Measurements from ENCODE around the gene ABL2. TPM values are rescaled to one million over a fixed set of nuclear protein-coding genes. Genes with fewer than 3 reads are reported as not detected.

ABL2 gene
- total RNA-seq, 1 donor from 2014 or later, result 15.0 TPM

DNA sequence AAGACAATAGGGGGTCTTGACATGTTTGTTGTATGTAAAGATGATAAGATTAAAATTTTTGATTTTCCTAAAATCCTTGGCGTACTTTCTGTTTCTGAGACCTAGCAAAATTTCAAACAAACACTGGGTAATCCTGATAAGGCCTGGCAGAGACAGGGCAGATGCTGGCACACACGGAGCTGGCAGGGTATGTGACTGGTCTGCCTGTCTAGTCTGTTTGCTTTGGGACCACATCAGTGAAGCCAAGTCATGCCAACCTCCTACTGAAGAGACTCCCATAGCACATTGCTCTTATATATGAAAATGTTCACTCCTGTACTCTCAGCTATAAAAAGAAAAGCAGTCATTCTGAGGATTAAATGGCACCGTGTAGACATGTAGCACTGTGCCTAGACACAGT, 133.6 kb downstream of the ABL2 start:
- intact Hi-C loops (cut with DNase I), result no loop called here
- DNase-seq (ENCODE audit: extremely low spot score in 2 of 2), result no peak
- H3K4me1 ChIP-seq, result peaks cover 5% of the 10 kb centered on the region
- H3K27ac ChIP-seq, result no peak overlapping the region
- H3K36me3 ChIP-seq, result peaks cover 0 to 24% of the 10 kb centered on the region in 2 donors
- TF ChIP-seq POLR2AphosphoS5 (IDR thresholded peaks at IDR 0.05; ENCODE audit: insufficient read depth in 1 of 2, low read depth in 1 of 2), result no peak
- no peak for TF ChIP-seq CTCF (IDR thresholded peaks at IDR 0.05)
- H3K9me3 ChIP-seq, result no peaks in the 10 kb centered on the region
- no peaks in the 10 kb centered on the region for H3K27me3 ChIP-seq
- H3K4me3 ChIP-seq, result no peak overlapping the region

DNA sequence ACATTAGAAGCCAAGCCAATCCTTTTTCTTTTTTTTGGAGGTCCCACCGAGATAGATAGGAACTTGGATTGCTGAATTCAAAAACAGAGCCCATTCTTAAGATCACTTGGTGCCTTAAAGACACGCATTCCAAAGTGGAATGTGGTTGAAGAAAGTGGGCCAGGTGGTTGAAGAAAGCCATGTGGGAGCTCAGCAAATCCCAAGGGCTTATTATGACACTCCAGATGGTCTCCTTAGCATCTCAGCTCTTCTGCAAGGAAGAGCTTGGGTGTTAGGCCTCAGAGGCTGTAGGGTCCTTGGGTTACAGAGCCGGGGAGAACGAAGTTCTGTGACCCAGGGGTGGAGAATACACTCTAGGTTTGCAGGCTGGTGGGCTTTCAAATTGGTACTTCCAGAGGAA, 134.1 kb downstream of the ABL2 start:
- TF ChIP-seq CTCF (IDR thresholded peaks at IDR 0.05) (no peak), POLR2AphosphoS5 (IDR thresholded peaks at IDR 0.05; ENCODE audit: insufficient read depth in 1 of 2, low read depth in 1 of 2) (no peak), POLR2A (IDR thresholded peaks at IDR 0.05) (no peak)
- Histone ChIP-seq H3K27ac (no peak overlapping the region), H3K36me3 (peaks cover 0 to 24% of the 10 kb centered on the region in 2 donors), H3K27me3 (no peaks in the 10 kb centered on the region), H3K9me3 (no peaks in the 10 kb centered on the region), H3K4me3 (no peak overlapping the region), H3K4me1 (peaks cover 5% of the 10 kb centered on the region)
- DNase-seq (ENCODE audit: extremely low spot score in 2 of 2), result no peak
- intact Hi-C loops (cut with DNase I), result no loop called here

DNA sequence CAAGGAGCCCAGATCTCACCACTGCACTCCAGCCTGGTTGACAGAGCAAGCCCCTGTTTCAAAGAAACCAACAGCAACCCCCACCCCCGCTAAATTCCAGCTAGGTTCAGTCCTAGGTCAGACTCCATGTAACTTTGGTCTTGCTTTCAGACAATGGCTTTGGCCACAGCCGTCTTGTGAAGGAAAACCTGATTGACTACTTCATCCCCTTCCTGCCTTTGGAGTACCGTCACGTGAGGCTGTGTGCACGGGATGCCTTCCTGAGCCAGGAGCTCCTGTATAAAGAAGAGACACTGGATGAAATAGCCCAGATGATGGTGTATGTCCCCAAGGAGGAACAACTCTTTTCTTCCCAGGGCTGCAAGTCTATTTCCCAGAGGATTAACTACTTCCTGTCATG, 134.7 kb downstream of the ABL2 start:
- peaks cover 0 to 24% of the 10 kb centered on the region in 2 donors for H3K36me3 ChIP-seq
- intact Hi-C loops (cut with DNase I), result no loop called here
- no peaks in the 10 kb centered on the region for H3K27me3 ChIP-seq
- H3K4me1 ChIP-seq, result peaks cover 10% of the 10 kb centered on the region
- DNase-seq (ENCODE audit: extremely low spot score in 2 of 2), result no peak
- H3K9me3 ChIP-seq, result no peaks in the 10 kb centered on the region
- no peak overlapping the region for H3K4me3 ChIP-seq
- TF ChIP-seq POLR2A (IDR thresholded peaks at IDR 0.05) (no peak), CTCF (IDR thresholded peaks at IDR 0.05) (no peak), POLR2AphosphoS5 (IDR thresholded peaks at IDR 0.05; ENCODE audit: insufficient read depth in 1 of 2, low read depth in 1 of 2) (no peak)
- no peak overlapping the region for H3K27ac ChIP-seq

- H3K27me3 ChIP-seq, result no peaks in the 10 kb centered on the region
- TF ChIP-seq POLR2A (IDR thresholded peaks at IDR 0.05) (no peak), CTCF (IDR thresholded peaks at IDR 0.05) (no peak), POLR2AphosphoS5 (IDR thresholded peaks at IDR 0.05; ENCODE audit: insufficient read depth in 1 of 2, low read depth in 1 of 2) (no peak)
- DNase-seq (ENCODE audit: extremely low spot score in 2 of 2), result no peak
- no peak overlapping the region for H3K27ac ChIP-seq
- H3K36me3 ChIP-seq, result peaks cover 0 to 24% of the 10 kb centered on the region in 2 donors
- H3K9me3 ChIP-seq, result no peaks in the 10 kb centered on the region
- no peak overlapping the region for H3K4me3 ChIP-seq
- intact Hi-C loops (cut with DNase I), result no loop called here
- peaks cover 14% of the 10 kb centered on the region for H3K4me1 ChIP-seq
Measured at GRCh38 chr1:179092896-179093461, 136.5 kb downstream of the ABL2 start.

GRCh38 chr1:179091691-179092165, 137.7 kb downstream of the ABL2 start:
- Histone ChIP-seq H3K9me3 (no peaks in the 10 kb centered on the region), H3K27ac (no peak overlapping the region), H3K4me3 (no peak overlapping the region), H3K27me3 (no peaks in the 10 kb centered on the region), H3K4me1 (peaks cover 14% of the 10 kb centered on the region), H3K36me3 (peaks cover 0 to 28% of the 10 kb centered on the region in 2 donors)
- no peak for DNase-seq (ENCODE audit: extremely low spot score in 2 of 2)
- TF ChIP-seq CTCF (IDR thresholded peaks at IDR 0.05), result no peak
- TF ChIP-seq POLR2AphosphoS5 (IDR thresholded peaks at IDR 0.05; ENCODE audit: insufficient read depth in 1 of 2, low read depth in 1 of 2), result peak in 1 of 2 donors; percentile 46
- TF ChIP-seq POLR2A (IDR thresholded peaks at IDR 0.05), result no peak
- intact Hi-C loops (cut with DNase I), result no loop called here

All from vagina (tissue), 2 donors.